GM19455 (cell line): ENCODE results near the gene ASB5.
"Not testable (repeated sequence)": the region's sequence is repeated elsewhere in the genome, so short reads cannot be mapped to it uniquely, and the experiment has no call there.

ENCODE experiments used
- ATAC-seq: cut with Tn5 transposase; IDR thresholded peaks from one replicate; pipeline ENCODE4 v1.9.1; 2021; ENCODE audit not compliant: unreplicated experiment

The ASB5 gene

DNA sequence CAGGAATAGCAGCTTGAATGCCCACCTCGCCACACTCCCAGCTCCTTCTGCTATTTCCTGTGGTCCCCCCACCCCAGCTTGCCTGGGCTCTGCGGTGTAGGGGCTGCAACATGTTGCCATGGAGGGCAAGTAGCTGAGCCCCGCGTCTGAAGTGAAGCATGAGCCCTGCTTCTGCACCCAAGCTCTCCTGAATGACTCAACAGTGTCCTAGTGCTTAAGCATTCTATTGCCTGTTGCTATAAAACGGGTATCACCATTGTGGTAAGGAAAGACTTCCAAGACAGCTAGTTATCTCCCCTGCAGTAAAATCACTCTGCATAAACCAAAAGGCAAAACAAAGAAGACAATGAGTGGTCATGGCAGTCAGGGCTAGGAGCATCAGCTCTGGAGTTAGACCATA, 42.3 kb downstream of the ASB5 start:
- no peak for ATAC-seq

DNA sequence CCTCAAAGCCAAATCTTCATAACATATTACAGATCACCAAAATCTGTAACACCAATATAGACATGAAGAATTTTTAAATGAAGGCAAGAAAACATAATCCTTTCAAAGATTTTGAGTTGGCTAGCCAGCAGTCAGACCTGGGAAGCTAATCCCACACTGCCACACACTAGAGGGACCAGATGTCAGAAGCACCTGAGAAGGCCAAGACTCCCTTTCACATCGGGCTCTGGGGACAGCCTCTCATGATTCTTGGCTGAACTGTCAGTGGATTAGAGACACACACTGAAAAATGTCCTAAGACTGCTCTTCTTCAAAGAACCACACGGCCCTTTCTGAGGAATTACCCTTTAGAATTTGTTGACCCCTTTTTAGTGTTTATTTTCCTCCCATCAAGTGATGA, 45.5 kb downstream of the ASB5 start:
- ATAC-seq = no peak

DNA sequence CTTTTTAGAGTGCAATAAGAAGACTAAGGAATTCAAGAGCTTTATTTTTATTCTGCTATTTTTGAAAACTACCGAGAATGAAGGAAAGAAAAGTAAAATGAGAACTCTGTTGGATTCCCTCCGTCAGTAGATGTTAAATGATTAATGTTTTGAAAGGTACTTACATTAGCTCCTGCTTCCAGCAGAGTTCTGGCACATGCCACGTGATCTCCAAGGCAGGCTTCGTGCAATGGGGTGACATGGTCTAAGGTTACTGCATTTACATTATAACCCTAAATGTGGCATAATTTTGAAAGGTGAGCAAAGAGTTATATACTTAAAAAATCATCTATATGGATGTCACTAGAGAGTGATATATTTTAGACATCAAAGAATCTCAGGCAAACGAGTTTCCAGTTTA, 46.9 kb downstream of the ASB5 start:
- ATAC-seq = no peak

DNA sequence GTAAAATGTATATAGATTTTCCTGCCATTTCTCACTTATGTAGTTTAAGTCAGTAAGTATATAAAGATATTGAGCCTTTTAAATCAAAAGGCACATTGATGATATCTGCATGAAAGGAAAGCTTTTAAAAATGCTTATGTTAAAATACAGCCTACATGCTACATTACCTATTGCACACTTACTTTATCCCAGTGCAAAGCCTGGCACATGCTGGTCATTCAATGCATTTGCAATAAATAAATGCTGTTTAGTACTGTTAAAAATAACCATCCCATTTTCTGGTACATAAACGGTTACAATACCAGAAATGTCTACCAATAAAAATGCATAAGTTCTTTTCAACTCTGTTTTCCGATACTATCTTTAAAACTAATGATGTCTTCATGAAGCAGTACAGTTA, 51.5 kb downstream of the ASB5 start:
- no peak for ATAC-seq

DNA sequence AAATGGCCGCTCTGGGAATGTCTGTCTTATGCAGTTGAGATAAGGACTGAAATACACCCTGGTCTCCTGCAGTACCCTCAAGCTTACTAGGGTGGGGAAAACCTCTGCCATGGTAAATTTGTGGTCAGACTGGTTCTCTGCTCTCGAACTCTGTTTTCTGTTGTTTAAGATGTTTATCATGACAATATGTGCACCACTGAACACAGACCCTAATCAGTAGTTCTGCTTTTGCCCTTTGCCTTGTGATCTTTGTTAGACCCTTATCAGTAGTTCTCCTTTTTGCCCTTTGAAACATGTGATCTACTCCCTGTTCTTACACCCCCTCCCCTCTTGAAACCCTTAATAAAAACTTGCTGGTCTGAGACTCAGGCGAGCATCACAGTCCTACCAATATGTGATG, 56.7 kb downstream of the ASB5 start:
- ATAC-seq = not testable (repeated sequence)

DNA sequence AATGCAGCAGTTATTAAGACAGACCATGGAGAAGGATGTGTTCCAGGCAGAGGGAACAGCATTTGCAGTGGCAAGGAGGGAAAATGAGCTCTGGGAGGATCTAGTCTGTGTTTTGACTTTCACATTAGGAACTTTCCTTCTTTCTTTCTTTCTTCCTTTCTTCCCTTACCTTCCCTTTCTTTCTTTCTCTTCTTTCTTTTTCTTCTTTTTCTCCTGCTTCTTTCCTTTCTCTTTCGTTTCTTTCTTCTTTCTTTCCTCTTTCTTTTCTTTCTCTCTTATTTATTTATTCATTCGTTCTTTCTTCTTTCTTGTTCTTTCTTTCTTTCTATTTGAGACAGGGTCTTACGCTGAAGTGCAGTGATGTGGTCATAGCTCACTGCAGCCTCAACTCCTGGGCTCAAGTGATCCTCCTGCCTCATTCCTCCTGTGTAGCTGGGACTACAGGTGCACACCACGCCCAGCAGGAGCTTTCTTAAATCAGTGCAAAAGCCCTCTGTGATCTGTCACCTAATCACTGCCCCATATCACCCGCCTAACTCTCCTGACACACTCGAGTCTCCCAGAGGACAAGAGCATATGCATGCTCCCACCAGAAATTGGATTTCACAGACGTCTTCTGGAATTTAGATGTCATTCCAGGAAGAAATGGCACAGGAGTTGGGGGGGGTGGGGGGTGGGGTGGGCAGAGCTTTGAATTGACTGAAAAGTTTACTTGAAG, 58.3 kb downstream of the ASB5 start:
- no peak for ATAC-seq

DNA sequence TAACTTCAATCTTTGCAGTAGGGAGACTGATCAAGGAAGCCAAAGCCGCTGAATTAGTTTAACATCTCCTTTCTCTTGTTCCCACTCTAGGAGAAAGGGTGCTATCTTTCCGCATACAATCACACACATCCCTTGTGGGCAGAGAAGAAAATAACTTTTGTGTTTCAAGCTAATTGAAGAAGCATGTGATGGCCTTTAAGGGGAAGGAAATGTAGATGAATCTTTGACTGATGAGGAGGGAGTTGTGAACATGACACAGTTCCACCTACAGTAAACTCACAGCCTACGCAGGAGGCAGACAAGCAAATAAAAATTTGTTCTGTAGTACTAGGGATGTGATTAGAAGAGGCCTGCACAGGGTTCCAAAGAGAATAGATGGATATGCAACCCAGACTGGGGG, 58.9 kb downstream of the ASB5 start:
- ATAC-seq = no peak

DNA sequence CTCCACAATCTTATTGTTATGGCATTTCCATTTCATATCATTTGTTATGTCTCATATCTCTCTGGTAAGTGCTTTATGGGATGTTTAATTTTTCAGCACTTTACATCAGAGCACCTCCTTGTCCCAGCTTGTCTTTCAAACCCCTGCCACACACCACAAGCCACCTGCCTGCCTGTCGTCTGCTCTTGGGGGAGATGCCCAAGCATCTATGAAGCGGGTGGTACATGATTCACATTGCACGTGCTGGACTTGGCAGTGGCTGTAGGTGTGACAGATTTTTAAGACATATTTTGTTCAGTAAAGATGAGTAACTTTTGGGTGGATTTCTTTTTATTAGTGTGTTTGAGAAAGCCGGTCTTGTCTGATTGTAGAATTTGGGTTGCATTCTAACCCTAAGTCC, 59.5 kb downstream of the ASB5 start:
- ATAC-seq = no peak

DNA sequence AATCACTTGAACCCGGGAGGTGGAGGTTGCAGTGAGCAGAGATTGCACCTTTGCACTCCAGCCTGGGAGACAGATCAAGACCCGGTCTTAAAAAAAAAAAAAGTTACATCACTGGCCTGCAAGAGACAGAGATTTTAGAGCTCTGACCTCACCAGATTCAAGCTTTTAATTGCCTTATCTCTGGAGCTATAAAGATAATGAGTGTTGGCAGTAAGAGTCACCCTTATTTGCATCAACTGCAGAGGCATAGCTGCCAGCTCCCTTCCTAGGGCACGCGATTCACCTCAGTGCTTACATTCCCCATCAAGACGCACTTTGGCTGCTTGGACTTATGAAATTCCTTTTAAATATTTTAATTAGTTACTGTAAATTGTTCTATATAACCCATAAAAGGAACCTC, 61.2 kb downstream of the ASB5 start:
- no peak for ATAC-seq

DNA sequence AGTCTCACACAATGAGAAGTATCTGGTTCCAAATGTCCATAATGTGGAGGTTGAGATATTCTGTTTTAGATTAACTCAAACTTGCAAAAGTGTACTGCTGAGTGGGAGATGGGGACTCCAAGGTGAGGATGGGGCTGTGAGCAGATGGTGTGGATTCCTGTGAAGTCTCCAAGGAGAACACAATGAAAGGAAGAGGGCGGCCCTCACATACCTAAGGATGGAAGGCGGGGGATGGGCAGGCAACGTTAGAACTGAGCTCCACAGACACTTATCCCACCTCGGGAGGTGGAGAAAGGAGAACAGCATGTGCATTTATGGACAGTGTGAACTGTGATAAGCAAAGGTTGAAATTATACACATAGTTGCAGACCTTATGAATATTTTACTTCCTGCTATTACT, 63.7 kb downstream of the ASB5 start:
- no peak for ATAC-seq

DNA sequence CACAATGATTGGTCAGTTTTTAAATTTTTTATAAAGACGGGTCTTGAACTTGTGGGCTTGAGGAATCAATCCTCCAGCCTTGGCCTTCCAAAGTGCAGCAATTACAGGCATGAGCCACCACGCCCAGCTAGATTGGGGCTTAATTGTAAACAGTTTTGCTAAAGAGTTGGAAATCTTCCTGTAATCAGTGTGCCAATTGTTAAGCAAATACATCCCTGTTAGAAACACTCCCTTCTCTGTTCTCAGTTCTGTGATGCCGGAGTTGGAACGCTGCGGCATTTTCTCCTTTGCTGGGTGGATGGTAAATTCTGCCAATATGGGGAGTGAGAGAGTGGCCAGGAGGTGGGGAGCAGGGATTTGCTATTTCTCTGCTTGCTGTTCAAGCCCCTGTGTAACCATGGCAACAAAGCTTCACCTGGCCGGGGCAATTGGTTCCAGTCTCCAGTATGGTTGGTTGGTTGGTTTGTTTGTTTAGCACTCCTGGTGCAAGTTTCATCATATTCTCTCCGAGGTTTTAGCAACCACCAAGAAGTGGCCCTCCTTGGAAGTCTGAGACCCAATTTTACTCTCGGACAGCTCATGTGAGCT, 70.6 kb downstream of the ASB5 start:
- no peak for ATAC-seq

DNA sequence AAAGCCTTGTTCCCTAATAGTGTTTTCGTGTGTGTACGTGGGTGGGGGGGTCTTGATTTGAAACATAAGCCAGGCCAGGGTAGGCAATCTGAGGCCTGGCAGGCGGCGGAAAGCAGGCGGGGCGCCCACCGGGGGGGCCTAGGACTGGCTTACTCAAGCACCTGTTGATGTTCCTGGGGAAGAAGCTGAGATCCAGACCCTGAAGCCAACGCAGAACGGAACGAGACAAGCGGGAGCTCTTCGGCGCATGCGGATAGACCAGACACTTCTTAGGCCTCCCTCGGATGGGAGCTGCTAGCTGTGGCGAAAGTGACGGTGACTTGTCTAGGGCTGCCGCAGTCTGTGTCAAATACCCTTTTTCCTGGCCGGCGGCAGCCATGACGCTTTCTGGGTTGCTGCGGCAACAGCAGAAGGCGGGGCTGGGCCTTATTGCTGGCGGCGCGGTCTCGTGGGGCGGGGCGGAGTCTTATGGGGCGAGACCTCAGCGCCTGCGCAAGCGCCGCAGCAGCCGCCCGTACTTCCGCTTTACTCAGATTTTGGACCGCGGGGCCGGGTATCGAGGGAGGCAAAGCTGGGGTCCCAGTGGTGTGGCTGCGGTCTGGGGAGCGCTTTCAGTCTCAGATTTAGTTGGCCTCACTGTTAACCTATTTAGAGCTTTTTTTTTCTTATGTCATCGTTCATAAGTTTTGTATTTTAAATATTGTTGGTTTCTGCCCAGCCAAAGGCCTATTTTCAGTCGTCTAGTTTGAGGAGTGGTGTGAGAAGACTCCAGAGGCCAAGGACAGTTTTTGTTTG, 73.6 kb downstream of the ASB5 start, which contains the start of gene SPATA4:
TSS of gene SPATA4 (minus strand) at position 402 of the 795 bp plus-strand sequence. CDS start at position 379, 23 bp downstream.
- ATAC-seq = peak; percentile 97

DNA sequence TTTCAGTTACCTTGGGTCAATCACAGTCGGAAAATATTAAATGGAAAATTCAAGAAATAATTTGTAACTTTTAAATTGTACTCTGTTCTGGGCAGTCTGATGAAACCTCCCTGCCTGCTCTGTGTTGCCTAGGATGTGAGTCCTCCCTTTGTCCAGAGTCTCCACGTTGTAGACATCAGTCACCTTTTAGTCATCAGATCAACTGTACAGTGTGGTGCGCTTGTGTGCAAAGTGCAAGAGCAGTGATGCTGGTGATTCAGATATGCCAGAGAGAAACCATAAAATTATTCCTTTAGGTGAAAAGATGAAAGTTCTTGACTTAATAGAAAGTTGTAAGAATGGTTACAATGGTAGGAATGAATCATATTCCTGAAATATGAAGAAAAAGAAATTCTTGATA, 75.1 kb downstream of the ASB5 start:
- no peak for ATAC-seq

DNA sequence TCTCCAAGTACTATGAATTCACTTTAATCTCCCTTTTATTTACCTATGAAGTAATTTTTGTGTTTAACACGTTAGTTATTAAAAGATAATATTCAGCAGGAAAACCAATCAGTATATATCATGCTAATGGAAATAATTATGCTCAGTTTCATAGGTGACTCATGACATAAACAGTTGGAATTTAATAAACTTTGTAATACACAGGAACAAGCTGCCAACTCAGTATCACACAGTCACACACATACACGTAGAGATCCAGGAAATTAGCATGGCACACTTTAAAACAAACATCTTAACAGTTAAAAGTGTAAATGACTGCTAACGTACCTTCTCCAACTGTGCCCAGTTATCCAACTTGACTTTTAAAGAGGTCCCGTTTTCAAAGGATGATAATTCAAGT, 75.9 kb downstream of the ASB5 start:
- ATAC-seq = no peak

DNA sequence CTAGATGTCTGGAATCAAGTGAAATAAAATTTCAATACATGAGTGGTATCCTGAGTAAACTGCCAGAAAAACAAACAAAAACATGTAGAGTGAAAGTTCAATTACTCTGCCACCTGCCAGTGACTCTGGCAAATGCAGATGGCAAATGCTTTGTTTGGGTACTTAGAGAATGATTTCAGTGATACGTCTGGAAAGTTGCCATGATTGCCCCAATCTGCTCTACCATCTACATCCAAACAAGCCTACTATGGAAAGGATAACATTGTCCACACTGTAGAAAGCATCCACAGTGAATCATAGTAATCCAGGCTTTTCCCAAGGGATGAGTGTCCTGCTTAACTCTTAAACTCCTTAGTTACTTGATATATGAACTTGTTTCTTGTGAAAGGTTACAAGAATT, 77.0 kb downstream of the ASB5 start:
- no peak for ATAC-seq

DNA sequence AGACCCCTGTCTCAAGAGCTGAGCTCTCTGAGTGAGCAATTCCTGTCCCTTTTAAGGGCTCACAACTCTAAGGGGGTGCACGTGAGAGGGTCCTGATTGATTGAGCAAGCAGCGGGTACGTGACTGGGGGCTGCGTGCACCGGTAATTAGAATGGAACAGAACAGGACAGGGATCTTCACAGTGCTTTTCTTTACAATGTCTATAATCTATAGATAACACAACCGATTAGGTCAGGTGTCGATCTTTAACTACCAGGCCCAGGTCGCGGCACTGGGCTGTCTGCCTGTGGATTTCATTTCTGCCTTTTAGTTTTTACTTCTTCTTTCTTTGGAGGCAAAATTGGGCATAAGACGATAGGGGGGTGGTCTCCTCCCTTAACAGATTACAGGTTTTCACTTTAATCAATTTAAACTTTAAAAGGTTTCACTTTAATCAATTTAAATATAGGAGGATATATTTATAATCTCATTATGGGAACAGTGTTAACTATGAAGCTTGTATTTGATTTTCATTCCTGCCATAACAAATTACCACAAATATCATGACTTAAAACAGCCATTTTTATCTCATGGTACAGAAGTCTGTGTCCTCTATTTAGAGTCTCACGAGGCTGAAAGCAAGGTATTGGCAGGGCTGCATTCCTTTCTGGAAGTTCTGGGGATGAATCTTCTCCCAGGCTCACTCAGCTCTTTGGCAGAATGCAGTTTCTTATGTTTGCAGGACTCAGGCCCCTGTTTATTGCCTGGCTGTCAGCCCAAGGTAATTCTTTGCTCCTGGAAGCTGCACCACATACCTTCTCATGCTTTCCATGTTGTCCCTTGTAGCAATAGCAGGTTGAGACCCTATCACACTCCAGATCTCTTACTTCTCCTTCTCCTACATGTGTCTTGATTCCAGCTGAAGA, 78.9 kb downstream of the ASB5 start:
- no peak for ATAC-seq

DNA sequence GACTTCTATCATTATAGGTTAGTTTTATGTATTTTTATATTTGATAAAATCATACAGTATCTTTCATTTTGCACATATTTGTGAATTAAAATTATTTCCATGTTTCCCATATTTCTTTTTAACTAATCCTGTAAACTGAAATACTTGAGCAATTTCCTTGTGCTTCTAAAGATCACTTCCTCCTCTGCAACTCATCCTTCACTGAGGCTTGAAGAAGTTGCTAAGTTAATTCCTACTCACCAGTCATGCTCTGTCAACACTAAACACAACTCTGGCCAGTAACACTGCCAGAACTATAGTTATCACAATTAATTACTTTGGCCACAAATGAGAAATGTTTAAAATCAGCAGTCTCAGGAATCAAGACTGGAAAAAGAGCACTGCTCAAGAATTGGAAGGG, 80.4 kb downstream of the ASB5 start:
- no peak for ATAC-seq

DNA sequence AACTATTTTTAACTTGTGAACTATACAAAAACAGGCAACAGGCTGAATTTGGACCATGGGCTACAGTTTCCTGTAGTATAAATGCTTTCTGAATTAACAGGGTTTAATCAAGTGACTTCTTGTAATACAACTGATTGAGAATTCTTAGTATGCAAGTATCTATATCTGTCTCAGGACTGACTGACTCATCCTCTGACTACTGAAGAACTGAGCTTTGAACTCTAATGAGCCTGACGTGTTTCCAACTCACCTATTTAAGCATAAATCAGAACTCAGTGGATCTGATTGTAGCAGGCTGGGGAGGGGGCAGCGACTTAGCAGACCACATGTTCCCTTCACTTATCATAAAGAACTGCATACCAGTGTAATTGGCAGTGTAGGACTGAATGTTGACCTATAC, 81.4 kb downstream of the ASB5 start:
- no peak for ATAC-seq

DNA sequence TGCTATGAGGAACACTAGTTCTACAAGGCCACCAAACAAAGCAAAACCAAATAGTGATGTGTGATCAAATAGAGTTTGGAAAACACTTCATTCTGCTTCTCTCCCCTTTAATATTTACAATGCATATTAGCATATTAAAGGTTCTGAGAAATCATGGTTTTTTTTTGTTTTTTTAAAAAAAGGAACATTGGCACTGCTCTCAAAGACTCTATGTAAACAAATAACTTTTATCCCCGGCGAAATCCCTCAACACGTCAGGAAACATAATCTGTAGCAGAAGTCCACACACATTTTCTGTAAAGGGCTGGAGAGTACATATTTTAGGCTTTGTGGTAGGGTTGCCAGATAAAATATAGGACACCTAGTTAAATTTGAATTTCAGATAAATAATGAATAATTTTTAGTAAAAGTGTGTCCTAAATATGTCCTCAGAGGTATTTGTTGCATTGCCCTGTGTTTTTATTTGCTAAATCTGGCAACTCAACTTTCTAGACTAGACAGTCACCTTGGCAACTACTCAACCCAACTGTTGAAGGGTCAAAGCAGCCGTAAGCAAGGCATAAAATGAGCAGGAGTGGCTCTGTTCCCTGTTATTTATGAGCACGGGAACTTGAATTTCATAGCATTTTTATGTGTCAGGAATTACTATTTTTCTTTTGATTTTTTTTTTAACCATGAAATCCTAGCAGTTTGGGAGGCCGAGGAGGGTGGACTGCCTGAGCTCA, 82.2 kb downstream of the ASB5 start:
- ATAC-seq = no peak

DNA sequence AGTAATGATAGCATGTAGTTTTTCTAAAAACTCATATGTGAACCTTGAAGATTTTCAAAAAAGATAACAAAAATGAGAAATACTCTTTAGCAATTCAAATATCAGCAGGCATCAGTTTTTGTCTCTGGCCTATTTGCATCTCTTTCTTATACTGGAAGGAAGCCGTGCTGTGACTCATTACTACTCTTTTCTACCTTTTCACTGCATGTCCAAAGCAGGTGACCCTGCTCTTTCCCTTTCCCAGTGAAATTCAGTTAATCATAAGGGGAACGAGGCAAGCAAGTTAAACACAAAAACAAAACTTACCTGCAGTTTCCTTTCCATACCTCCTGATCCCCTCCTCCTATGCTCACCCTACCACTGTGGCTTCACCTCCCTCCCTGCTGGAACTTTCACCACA, 83.0 kb downstream of the ASB5 start:
- peak; percentile 44 for ATAC-seq
